ENCODE measurements around the gene YY1.
"Not testable (repeated sequence)": the region's sequence is repeated elsewhere in the genome, so short reads cannot be mapped to it uniquely, and the experiment has no call there.

YY1 gene

GRCh38 chr14:100285021-100285912 is 46.3 kb downstream of the YY1 start:
- peak; percentile 62 to 73 for DNase-seq

GRCh38 chr14:100285913-100286400 is 47.0 kb downstream of the YY1 start:
- no peak for DNase-seq

- DNase-seq, result no peak
Measured at GRCh38 chr14:100286484-100287191, 47.7 kb downstream of the YY1 start.

- no peak for DNase-seq
Measured at GRCh38 chr14:100287202-100287997, 48.5 kb downstream of the YY1 start.

- DNase-seq, result not testable (repeated sequence)
Measured at GRCh38 chr14:100287998-100288295, 49.0 kb downstream of the YY1 start.

GRCh38 chr14:100288382-100289185 is 49.6 kb downstream of the YY1 start:
- no peak for DNase-seq

- DNase-seq, result no peak
Measured at GRCh38 chr14:100289916-100290606, 51.1 kb downstream of the YY1 start.

- no peak for DNase-seq
Measured at GRCh38 chr14:100290607-100291304, 51.8 kb downstream of the YY1 start.

- DNase-seq, result no peak
Measured at GRCh38 chr14:100291305-100292075, 52.5 kb downstream of the YY1 start.

- no peak for DNase-seq
Measured at GRCh38 chr14:100292301-100292775, 53.4 kb downstream of the YY1 start.

GRCh38 chr14:100292776-100293461 is 54.0 kb downstream of the YY1 start:
- no peak for DNase-seq

- DNase-seq, result no peak
Measured at GRCh38 chr14:100293497-100294212, 54.7 kb downstream of the YY1 start.

GRCh38 chr14:100294213-100294962 is 55.4 kb downstream of the YY1 start:
- no peak for DNase-seq

GRCh38 chr14:100294963-100295330 is 56.0 kb downstream of the YY1 start:
- DNase-seq, result no peak

- no peak for DNase-seq
Measured at GRCh38 chr14:100295376-100296105, 56.6 kb downstream of the YY1 start.

- DNase-seq, result peak in 1 of 2 donors; percentile 40
Measured at GRCh38 chr14:100296106-100296651, 57.2 kb downstream of the YY1 start.

- DNase-seq, result not testable (repeated sequence)
Measured at GRCh38 chr14:100296729-100297128, 57.8 kb downstream of the YY1 start.
